Suppressor macrophage (primary cell): ENCODE data around the gene B3GNT3.

Experiments used
- DNase-seq, 4 experiments: peaks; one replicate each; pipeline ENCODE4 v3.0.0-alpha.2; 2020 to 2022

B3GNT3 gene

DNA sequence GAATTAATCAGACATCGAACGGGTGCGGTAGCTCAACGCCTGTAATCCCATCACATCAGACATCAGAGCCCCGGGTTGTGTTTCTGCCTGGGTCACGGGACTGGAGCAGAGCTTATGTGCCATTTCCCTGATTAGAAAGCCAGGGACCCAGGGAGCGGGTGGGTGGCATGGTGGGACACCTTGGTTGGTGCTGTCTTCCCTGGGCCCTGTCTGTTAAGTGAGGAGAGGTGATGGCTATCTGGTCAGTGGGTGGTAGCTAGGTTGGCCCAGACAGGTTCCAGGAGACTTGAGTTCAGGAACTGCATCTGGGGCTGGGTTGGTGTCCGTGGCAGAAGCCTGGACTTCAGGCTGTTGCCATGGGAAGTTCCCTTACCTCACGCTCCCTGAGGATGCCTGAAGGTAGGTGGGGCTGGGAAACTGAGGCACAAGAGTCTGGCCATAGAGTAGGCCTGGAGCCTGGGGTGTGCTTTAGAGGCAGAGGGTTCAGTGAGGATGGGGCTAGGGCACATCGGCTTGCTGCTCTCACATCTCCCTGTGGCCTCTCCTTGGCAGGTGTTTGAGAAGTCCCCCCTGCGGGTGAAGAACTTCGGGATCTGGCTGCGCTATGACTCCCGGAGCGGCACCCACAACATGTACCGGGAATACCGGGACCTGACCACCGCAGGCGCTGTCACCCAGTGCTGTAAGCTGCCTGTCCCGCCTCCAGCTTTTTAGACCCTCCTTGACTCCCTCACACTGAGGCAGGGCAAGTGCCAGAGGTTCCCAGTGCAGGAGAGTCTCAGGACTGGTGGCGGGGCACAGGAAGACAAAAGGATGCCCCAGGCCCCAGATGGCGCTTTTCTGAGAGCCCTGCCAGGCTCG is 66.8 kb downstream of the B3GNT3 start:
- DNase-seq, result no peak

GRCh38 chr19:17862711-17863519 is 68.0 kb downstream of the B3GNT3 start:
- DNase-seq, result no peak
